Esophagus squamous epithelium (tissue), 5 donors: ENCODE measurements around the gene GINS2. TPM values are rescaled to one million over a fixed set of nuclear protein-coding genes. Genes with fewer than 3 reads are reported as not detected.

Experiments
- DNase-seq: peaks from one replicate; lab custom pipeline; 2025; lab: John Stamatoyannopoulos, UW
- H3K27ac ChIP-seq, 4 donors: fragments of 200-600 bp; sonication (generic); one replicate each; pipeline ENCODE4 v1.5.1; 2016 to 2019; ENCODE audit warnings: mild to moderate bottlenecking in 1 of 4
- H3K27me3 ChIP-seq, 4 donors: fragments of 200-600 bp; sonication (generic); 1 replicate in 3 of 4; 2 replicates in 1 of 4; pipeline versions ENCODE4 v1.5.1 to v1.6.0; 2017 to 2021; ENCODE audit warnings: antibody characterized with exemption in 1 of 4
- H3K36me3 ChIP-seq, 3 donors: fragments of 200-600 bp; sonication (generic); one replicate each; pipeline ENCODE4 v1.5.1; 2016 to 2019
- H3K4me1 ChIP-seq, 3 donors: fragments of 200-600 bp; sonication (generic); one replicate each; pipeline ENCODE4 v1.5.1; 2017 to 2019
- H3K4me3 ChIP-seq, 4 donors: fragments of 200-600 bp; sonication (generic); 1 replicate in 3 of 4; 2 replicates in 1 of 4; pipeline ENCODE4 v1.5.1; 2016 to 2019; ENCODE audit warnings: mild to moderate bottlenecking in 2 of 4, moderate library complexity in 1 of 4
- H3K9me3 ChIP-seq, 3 donors: fragments of 200-600 bp; sonication (generic); one replicate each; pipeline ENCODE4 v1.5.1; 2016 to 2019
- POLR2A ChIP-seq, 4 donors: fragments of 450-650 bp; IDR thresholded peaks; one replicate each; pipeline ENCODE4 v1.6.1; 2017; ENCODE audit warnings: antibody characterized with exemption in 4 of 4, mild to moderate bottlenecking in 4 of 4, moderate library complexity in 3 of 4
- WGBS, 2 donors: methylation state at CpG; one replicate each; pipeline ENCODE4 v1.1.5; 2018; 5-methylcytosine and 5-hydroxymethylcytosine counted together
- intact Hi-C: fragments of 100-400 bp; cut with DNase I; formaldehyde crosslinking; loops from one replicate; pipeline ENCODE4 v1.15.0; 2022
- total RNA-seq, 4 donors: library from RNA; depleted of rRNA; stranded (reverse); fragments of >200 nt; gene quantifications; one replicate each; pipeline ENCODE4 v1.1.0, GENCODE V29; 2016
- TF ChIP-seq, protein P1 (sequence below), 6 experiments: fragments of 450-650 bp in 4 of 6; fragments of 200-600 bp in 2 of 6; sonication (generic) in 2 of 6; IDR thresholded peaks; one replicate each; pipeline ENCODE4 v1.5.1; 2016 to 2019; ENCODE audit warnings: antibody characterized with exemption in 6 of 6, mild to moderate bottlenecking in 4 of 6, moderate library complexity in 4 of 6
- donor health status: DM: yes; HTN: yes; CAD: no.

GINS2 gene
- total RNA-seq, 4 donors from 2014 or later: 2.5 to 12.6 (median 6.7) TPM

DNA sequence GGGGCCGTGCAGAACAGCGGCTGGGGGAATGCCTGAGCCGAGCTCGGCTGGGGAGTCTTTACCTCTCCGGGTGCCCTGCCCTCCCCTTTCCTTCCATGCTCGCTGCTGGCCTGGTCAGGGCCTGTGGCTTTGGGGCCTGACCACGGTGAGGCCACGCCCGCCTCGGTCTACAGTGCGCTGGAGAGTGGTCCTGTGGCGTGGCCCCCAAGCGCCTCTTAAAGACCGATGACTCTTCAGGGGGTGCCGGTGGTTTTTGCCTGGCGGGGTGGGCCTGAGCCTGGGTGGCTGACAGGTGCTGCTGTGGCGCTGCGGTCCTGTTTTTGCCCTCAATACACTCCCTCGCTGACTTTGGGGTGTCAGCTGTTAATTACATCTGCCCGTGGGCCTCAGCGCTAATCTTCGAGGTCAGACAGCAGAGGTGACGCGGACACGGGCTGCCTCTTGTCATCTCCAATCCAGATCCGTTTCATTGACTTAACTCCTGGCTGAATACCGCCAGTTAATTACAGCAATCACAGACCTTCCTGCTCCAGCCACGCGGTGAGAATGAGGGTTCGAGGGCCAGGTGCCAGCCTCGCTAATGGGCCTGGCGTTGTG lies 45.9 kb downstream of the GINS2 start:
- no peak for DNase-seq
- peaks cover 0 to 19% (median 0%) of the 10 kb centered on the region in 3 donors for H3K36me3 ChIP-seq
- intact Hi-C loops: no loop called here
- TF ChIP-seq POLR2A (IDR thresholded peaks at IDR 0.05): no peak
- TF ChIP-seq, protein P1, sequence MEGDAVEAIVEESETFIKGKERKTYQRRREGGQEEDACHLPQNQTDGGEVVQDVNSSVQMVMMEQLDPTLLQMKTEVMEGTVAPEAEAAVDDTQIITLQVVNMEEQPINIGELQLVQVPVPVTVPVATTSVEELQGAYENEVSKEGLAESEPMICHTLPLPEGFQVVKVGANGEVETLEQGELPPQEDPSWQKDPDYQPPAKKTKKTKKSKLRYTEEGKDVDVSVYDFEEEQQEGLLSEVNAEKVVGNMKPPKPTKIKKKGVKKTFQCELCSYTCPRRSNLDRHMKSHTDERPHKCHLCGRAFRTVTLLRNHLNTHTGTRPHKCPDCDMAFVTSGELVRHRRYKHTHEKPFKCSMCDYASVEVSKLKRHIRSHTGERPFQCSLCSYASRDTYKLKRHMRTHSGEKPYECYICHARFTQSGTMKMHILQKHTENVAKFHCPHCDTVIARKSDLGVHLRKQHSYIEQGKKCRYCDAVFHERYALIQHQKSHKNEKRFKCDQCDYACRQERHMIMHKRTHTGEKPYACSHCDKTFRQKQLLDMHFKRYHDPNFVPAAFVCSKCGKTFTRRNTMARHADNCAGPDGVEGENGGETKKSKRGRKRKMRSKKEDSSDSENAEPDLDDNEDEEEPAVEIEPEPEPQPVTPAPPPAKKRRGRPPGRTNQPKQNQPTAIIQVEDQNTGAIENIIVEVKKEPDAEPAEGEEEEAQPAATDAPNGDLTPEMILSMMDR (IDR thresholded peaks at IDR 0.05): no peak
- no peak overlapping the region for H3K4me3 ChIP-seq
- H3K9me3 ChIP-seq: no peaks in the 10 kb centered on the region
- WGBS, 2 donors: 84 to 89% methylated on average over 14 to 15 of the region's 32 CpGs
- no peak overlapping the region for H3K27ac ChIP-seq
- no peaks in the 10 kb centered on the region for H3K27me3 ChIP-seq
- peaks cover 50 to 89% (median 66%) of the 10 kb centered on the region in 3 donors for H3K4me1 ChIP-seq

DNA sequence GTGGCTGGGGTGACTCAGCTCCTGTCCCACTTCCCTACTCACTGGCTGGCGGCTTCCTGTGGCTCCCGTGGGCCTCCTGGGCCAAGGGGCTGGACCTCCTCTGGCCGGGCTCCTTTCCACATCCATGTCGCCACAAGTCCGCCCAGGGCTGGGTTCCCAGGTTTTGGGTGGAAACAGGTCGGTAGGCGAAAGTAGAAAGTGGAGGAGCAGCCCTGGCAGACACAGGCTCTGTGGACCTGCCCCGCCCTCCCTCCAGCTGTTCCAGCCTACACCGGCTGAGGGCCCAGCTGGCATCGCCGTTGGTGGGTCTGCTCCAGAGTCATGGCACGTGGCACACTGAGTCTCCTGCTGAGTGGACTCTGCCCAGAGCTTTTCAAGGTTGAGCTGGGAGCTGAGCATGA lies 47.0 kb downstream of the GINS2 start:
- 17 to 80% methylated on average over 2 to 4 of the region's 12 CpGs for WGBS, 2 donors
- H3K9me3 ChIP-seq: no peaks in the 10 kb centered on the region
- H3K27me3 ChIP-seq: no peaks in the 10 kb centered on the region
- peaks cover 0 to 18% (median 0%) of the 10 kb centered on the region in 3 donors for H3K36me3 ChIP-seq
- no peak for DNase-seq
- H3K27ac ChIP-seq: peak overlapping the region in 1 of 4 donors; percentile 25
- peaks cover 50 to 98% (median 66%) of the 10 kb centered on the region in 3 donors for H3K4me1 ChIP-seq
- no peak overlapping the region for H3K4me3 ChIP-seq
- intact Hi-C loops: no loop called here
- TF ChIP-seq POLR2A (IDR thresholded peaks at IDR 0.05): no peak
- TF ChIP-seq, protein P1 (IDR thresholded peaks at IDR 0.05): no peak

DNA sequence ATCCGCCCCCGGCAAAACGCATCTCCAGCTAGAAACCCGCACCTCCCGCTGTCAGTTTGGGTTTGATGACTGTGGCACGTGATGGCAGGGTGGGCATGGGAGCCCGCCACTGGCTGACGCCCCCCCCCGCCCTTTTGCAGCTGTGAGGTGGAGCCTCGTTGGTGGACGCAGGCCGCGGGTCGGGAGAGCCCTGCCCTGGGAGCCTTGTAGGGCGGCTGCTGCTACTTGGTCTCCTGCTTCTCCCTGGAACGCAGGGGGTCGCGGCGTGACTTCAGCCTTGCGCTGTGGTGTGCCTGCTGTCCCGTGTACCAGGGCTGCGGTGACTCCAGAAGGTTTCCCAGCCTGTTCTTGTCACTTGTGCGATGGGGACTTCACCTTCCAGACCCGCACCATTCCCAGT lies 47.4 kb downstream of the GINS2 start:
- peak overlapping the region in 1 of 4 donors; percentile 25 for H3K27ac ChIP-seq
- intact Hi-C loops: no loop called here
- DNase-seq: no peak
- H3K4me3 ChIP-seq: no peak overlapping the region
- peaks cover 50 to 98% (median 66%) of the 10 kb centered on the region in 3 donors for H3K4me1 ChIP-seq
- 69 to 80% methylated on average over 5 to 18 of the region's 24 CpGs for WGBS, 2 donors
- H3K27me3 ChIP-seq: no peaks in the 10 kb centered on the region
- TF ChIP-seq, protein P1 (IDR thresholded peaks at IDR 0.05): no peak
- no peak for TF ChIP-seq POLR2A (IDR thresholded peaks at IDR 0.05)
- H3K9me3 ChIP-seq: no peaks in the 10 kb centered on the region
- H3K36me3 ChIP-seq: peaks cover 0 to 18% (median 0%) of the 10 kb centered on the region in 3 donors

DNA sequence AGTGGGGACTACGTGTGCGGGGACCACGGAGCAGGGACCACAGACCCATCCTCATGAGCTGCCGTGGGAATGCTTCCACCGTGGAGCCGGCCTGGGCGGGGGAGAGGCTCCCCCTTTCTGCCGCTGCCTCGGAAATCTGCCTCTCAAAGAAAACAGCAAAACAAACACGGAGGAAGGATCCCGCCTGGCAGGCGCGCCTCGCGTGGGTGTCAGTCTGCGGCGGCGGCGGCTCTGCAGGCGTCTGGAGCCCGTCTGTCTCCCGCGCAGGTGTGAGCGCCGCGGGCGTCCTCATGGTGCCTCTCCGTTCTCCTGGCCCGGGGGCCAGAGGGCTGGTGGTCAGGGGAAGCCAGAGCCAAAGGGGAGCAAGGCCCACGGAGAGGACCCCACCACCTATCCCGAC lies 48.2 kb downstream of the GINS2 start:
- no peak for DNase-seq
- peaks cover 0 to 19% (median 0%) of the 10 kb centered on the region in 3 donors for H3K36me3 ChIP-seq
- no peaks in the 10 kb centered on the region for H3K9me3 ChIP-seq
- no peak overlapping the region for H3K4me3 ChIP-seq
- 40 to 46% methylated on average over 1 to 8 of the region's 31 CpGs for WGBS, 2 donors
- TF ChIP-seq POLR2A (IDR thresholded peaks at IDR 0.05): no peak
- TF ChIP-seq, protein P1 (IDR thresholded peaks at IDR 0.05): no peak
- intact Hi-C loops: no loop called here
- H3K27ac ChIP-seq: peak overlapping the region in 1 of 4 donors; percentile 60
- H3K27me3 ChIP-seq: no peaks in the 10 kb centered on the region
- peaks cover 54 to 98% (median 67%) of the 10 kb centered on the region in 3 donors for H3K4me1 ChIP-seq

DNA sequence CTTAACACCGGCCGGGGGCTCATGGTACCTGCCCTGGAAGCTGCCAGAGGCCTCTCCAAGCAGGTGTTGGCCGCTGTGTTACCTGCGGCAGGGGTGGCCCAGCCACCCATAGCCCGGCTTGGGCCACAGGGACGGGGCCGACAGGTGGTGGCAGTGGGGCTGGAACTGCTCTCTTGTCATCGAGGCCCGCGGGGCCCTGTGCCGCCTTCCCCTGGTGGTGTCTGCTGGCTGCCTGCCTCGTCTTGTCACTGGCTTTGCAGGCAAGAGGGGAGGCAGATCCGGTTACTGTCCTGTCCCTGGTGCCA lies 48.5 kb downstream of the GINS2 start:
- H3K36me3 ChIP-seq: peaks cover 0 to 19% (median 0%) of the 10 kb centered on the region in 3 donors
- no peak for DNase-seq
- H3K27me3 ChIP-seq: no peaks in the 10 kb centered on the region
- WGBS, 2 donors: 39 to 65% methylated on average over 4 to 5 of the region's 13 CpGs
- H3K27ac ChIP-seq: peak overlapping the region in 3 of 4 donors; percentile 26 to 60 (median 60)
- peaks cover 54 to 98% (median 67%) of the 10 kb centered on the region in 3 donors for H3K4me1 ChIP-seq
- intact Hi-C loops: no loop called here
- H3K9me3 ChIP-seq: no peaks in the 10 kb centered on the region
- TF ChIP-seq, protein P1 (IDR thresholded peaks at IDR 0.05): no peak
- TF ChIP-seq POLR2A (IDR thresholded peaks at IDR 0.05): no peak
- no peak overlapping the region for H3K4me3 ChIP-seq
